HG03108 (cell line): Measurements from ENCODE around the gene RAD51B.
A peak's percentile ranks its signal among the peaks of the same experiment; 100 is the strongest.
"Not testable (repeated sequence)": the region's sequence is repeated elsewhere in the genome, so short reads cannot be mapped to it uniquely, and the experiment has no call there.

Experiments used
- ATAC-seq: cut with Tn5 transposase; IDR thresholded peaks from one replicate; pipeline ENCODE4 v1.9.1; 2021; ENCODE audit warnings: moderate library complexity; ENCODE audit not compliant: unreplicated experiment

Gene RAD51B

GRCh38 chr14:68198713-68199495, 379.3 kb downstream of the RAD51B start:
- ATAC-seq = no peak

- ATAC-seq = no peak
These were observed 380.1 kb downstream of the RAD51B start for GRCh38 chr14:68199554-68200151.

GRCh38 chr14:68203871-68204270, 384.3 kb downstream of the RAD51B start:
- ATAC-seq = no peak

- ATAC-seq = no peak
These were observed 388.6 kb downstream of the RAD51B start for GRCh38 chr14:68208218-68208617.

- ATAC-seq = no peak
These were observed 389.2 kb downstream of the RAD51B start for GRCh38 chr14:68208626-68209317.

- ATAC-seq = peak; percentile 84
These were observed 391.2 kb downstream of the RAD51B start for GRCh38 chr14:68210729-68211299.

GRCh38 chr14:68211421-68211820, 391.8 kb downstream of the RAD51B start:
- no peak for ATAC-seq

- no peak for ATAC-seq
These were observed 392.3 kb downstream of the RAD51B start for GRCh38 chr14:68211886-68212285.

GRCh38 chr14:68212361-68212760, 392.8 kb downstream of the RAD51B start:
- ATAC-seq = no peak

- ATAC-seq = no peak
These were observed 394.9 kb downstream of the RAD51B start for GRCh38 chr14:68214431-68214830.

- no peak for ATAC-seq
These were observed 396.1 kb downstream of the RAD51B start for GRCh38 chr14:68215629-68216028.

GRCh38 chr14:68216079-68216478, 396.5 kb downstream of the RAD51B start:
- no peak for ATAC-seq

GRCh38 chr14:68216957-68217356, 397.4 kb downstream of the RAD51B start:
- ATAC-seq = no peak

GRCh38 chr14:68217791-68218340, 398.3 kb downstream of the RAD51B start:
- no peak for ATAC-seq

GRCh38 chr14:68219407-68219806, 399.8 kb downstream of the RAD51B start:
- ATAC-seq = no peak

GRCh38 chr14:68221046-68221445, 401.5 kb downstream of the RAD51B start:
- ATAC-seq = not testable (repeated sequence)

- ATAC-seq = no peak
These were observed 402.6 kb downstream of the RAD51B start for GRCh38 chr14:68222154-68222553.

- ATAC-seq = no peak
These were observed 403.1 kb downstream of the RAD51B start for GRCh38 chr14:68222726-68223125.

- no peak for ATAC-seq
These were observed 404.1 kb downstream of the RAD51B start for GRCh38 chr14:68223631-68224030.

- ATAC-seq = no peak
These were observed 405.7 kb downstream of the RAD51B start for GRCh38 chr14:68225321-68225720.

- no peak for ATAC-seq
These were observed 406.9 kb downstream of the RAD51B start for GRCh38 chr14:68226523-68226922.
